Endothelial cell of umbilical vein (primary cell): ENCODE results near the gene EHD1. TPM values are rescaled to one million over a fixed set of nuclear protein-coding genes. Genes with fewer than 3 reads are reported as not detected.

Source experiments
- BruUV-seq: library from RNA; stranded (reverse); fragments of 400-500 nt; replicated peaks from 2 replicates; lab custom pipeline; 2021; lab: Mats Ljungman, UMichigan
- CTCF ChIA-PET: fragments of 300-600, 350-600 bp; sonication (Branson Sonifier 250); formaldehyde crosslinking; loops from one replicate; lab custom pipeline; 2021; ENCODE audit warnings: antibody characterized with exemption, inconsistent platforms; lab: Charles Lee
- POLR2A ChIA-PET: fragments of 300-600, 350-600 bp; sonication (Branson Sonifier 250); formaldehyde crosslinking; loops from one replicate; lab custom pipeline; 2021; ENCODE audit warnings: antibody characterized with exemption, inconsistent platforms; lab: Charles Lee
- DNase-seq: peaks from one replicate; pipeline ENCODE4 v3.0.0-alpha.2; 2011; ENCODE audit warnings: low read depth, low spot score
- FAIRE-seq: peaks from 2 replicates; lab custom pipeline; 2011; peaks lifted over from hg19 to GRCh38; lab: Jason Lieb, UNC
- H2AFZ ChIP-seq: 2 replicates; pipeline ENCODE4 v1.6.0; 2012; ENCODE audit warnings: low read depth, low read length, control low read depth, inconsistent platforms
- H3K27ac ChIP-seq: 2 replicates; pipeline ENCODE4 v1.5.1; 2011; ENCODE audit warnings: low read depth, mild to moderate bottlenecking, control low read depth, low read length, moderate library complexity; ENCODE audit not compliant: insufficient read depth
- H3K27me3 ChIP-seq, 2 experiments: 2 replicates each; pipeline versions ENCODE4 v1.6.0 to v1.6.1; 2011; ENCODE audit warnings: low read length in 2 of 2, mixed read lengths in 1 of 2; ENCODE audit not compliant: control insufficient read depth in 2 of 2, insufficient read depth in 2 of 2
- H3K36me3 ChIP-seq, 2 experiments: 2 replicates in 1 of 2; 3 replicates in 1 of 2; pipeline ENCODE4 v1.5.1; 2011; ENCODE audit warnings: low read length in 2 of 2, mild to moderate bottlenecking in 1 of 2, moderate library complexity in 1 of 2; ENCODE audit not compliant: control insufficient read depth in 2 of 2, insufficient read depth in 2 of 2; ENCODE audit errors: extremely low read depth in 1 of 2
- H3K4me1 ChIP-seq: 3 replicates; pipeline ENCODE4 v1.5.1; 2011; ENCODE audit warnings: mild to moderate bottlenecking, low read length; ENCODE audit not compliant: control insufficient read depth, insufficient read depth; ENCODE audit errors: extremely low read depth
- H3K4me2 ChIP-seq: 2 replicates; pipeline ENCODE4 v1.6.1; 2011; ENCODE audit warnings: low read length, control low read depth, mixed read lengths; ENCODE audit not compliant: insufficient read depth
- H3K4me3 ChIP-seq, 3 experiments: fragments of 200-600 bp in 1 of 3; sonication (generic), shearing (Covaris generic) in 1 of 3; replicated peaks in 1 of 3; 2 replicates each; pipeline ENCODE4 v1.5.1; 2011 to 2016; ENCODE audit warnings: control low read depth in 3 of 3, low read length in 3 of 3, mild to moderate bottlenecking in 2 of 3, inconsistent platforms in 1 of 3, low read depth in 1 of 3, moderate library complexity in 1 of 3; ENCODE audit not compliant: insufficient read depth in 1 of 3
- H3K79me2 ChIP-seq: 2 replicates; pipeline ENCODE4 v1.6.0; 2012; ENCODE audit warnings: low read length, inconsistent platforms; ENCODE audit not compliant: control insufficient read depth, insufficient read depth
- H3K9ac ChIP-seq: replicated peaks from 2 replicates; pipeline ENCODE3; 2011; ENCODE audit warnings: low read length, control low read depth; ENCODE audit not compliant: insufficient read depth; ENCODE audit errors: extremely low read depth
- H3K9me1 ChIP-seq: replicated peaks from 3 replicates; pipeline ENCODE4 v1.6.0; 2011; ENCODE audit warnings: mild to moderate bottlenecking, low read length; ENCODE audit not compliant: control insufficient read depth, insufficient read depth; ENCODE audit errors: extremely low read depth
- H3K9me3 ChIP-seq: replicated peaks from 2 replicates; pipeline ENCODE4 v1.5.1; 2012; ENCODE audit warnings: low read length, inconsistent platforms; ENCODE audit not compliant: control insufficient read depth, insufficient read depth
- H4K20me1 ChIP-seq: replicated peaks from 2 replicates; pipeline ENCODE3; 2011; ENCODE audit warnings: mild to moderate bottlenecking, low read length; ENCODE audit not compliant: control insufficient read depth, insufficient read depth; ENCODE audit errors: extremely low read depth
- CTCF ChIP-seq, 2 donors: IDR thresholded peaks; 1 replicate in 1 of 2; 2 replicates in 1 of 2; pipeline ENCODE4 v1.5.1; 2011; ENCODE audit warnings: low read length in 2 of 2, mild to moderate bottlenecking in 2 of 2, moderate library complexity in 2 of 2, control low read depth in 1 of 2, inconsistent platforms in 1 of 2, low read depth in 1 of 2; ENCODE audit not compliant: insufficient read depth in 1 of 2; ENCODE audit errors: extremely low read depth in 1 of 2
- EZH2 ChIP-seq: IDR thresholded peaks from 2 replicates; pipeline ENCODE4 v1.6.1; 2012; ENCODE audit warnings: borderline replicate concordance, low read depth, mild to moderate bottlenecking, moderate library complexity, low read length, inconsistent platforms; ENCODE audit not compliant: severe bottlenecking
- FOS ChIP-seq: IDR thresholded peaks from 2 replicates; pipeline ENCODE4 v1.6.1; 2011; ENCODE audit warnings: mild to moderate bottlenecking, low read length, moderate library complexity, borderline replicate concordance; ENCODE audit not compliant: insufficient read depth
- GATA2 ChIP-seq: IDR thresholded peaks from 2 replicates; pipeline ENCODE4 v1.7.0; 2011; ENCODE audit warnings: low read depth, mild to moderate bottlenecking, moderate library complexity, mixed read lengths, low read length; ENCODE audit not compliant: insufficient read length, insufficient read depth
- JUN ChIP-seq: IDR thresholded peaks from 2 replicates; pipeline ENCODE4 v1.6.1; 2011; ENCODE audit warnings: borderline replicate concordance, low read depth; ENCODE audit not compliant: insufficient read length, insufficient read depth
- MAX ChIP-seq: IDR thresholded peaks from 2 replicates; pipeline ENCODE4 v1.6.1; 2011; ENCODE audit not compliant: insufficient read depth, insufficient read length
- MYC ChIP-seq: IDR thresholded peaks from one replicate; pipeline ENCODE4 v1.6.1; 2011; ENCODE audit warnings: mild to moderate bottlenecking, low read depth, low read length
- POLR2A ChIP-seq: IDR thresholded peaks from 2 replicates; pipeline ENCODE4 v1.6.1; 2012; ENCODE audit warnings: low read depth, mild to moderate bottlenecking, control low read depth, low read length
- POLR2AphosphoS5 ChIP-seq: IDR thresholded peaks from 2 replicates; pipeline ENCODE4 v1.6.1; 2012; ENCODE audit warnings: low read depth, mild to moderate bottlenecking, control low read depth, low read length, moderate library complexity; ENCODE audit not compliant: insufficient read depth
- dilution Hi-C: fragments of 300-500 bp; cut with MboI; formaldehyde crosslinking; loops from one replicate; pipeline ENCODE4 v1.15.0; 2019; ENCODE audit warnings: low sequenced_read_pairs; ENCODE audit not compliant: extremely low pct_ligation_motif_present
- intact Hi-C: fragments of 100-400 bp; cut with micrococcal nuclease; formaldehyde crosslinking; loops from one replicate; pipeline ENCODE4 v1.10.0; 2022
- polyA plus RNA-seq, 4 experiments: library from polyadenylated mRNA; depleted of rRNA in 3 of 4; stranded (reverse) in 3 of 4; unstranded in 1 of 4; fragments of >200 nt; gene quantifications; 2 replicates each; pipeline versions ENCODE4 v1.2.1 to v1.2.3, GENCODE V29; 2011 to 2012; ENCODE audit warnings: missing spikeins in 1 of 4
- total RNA-seq: library from RNA; stranded (reverse); gene quantifications from 2 replicates; pipeline ENCODE4 v1.2.3, GENCODE V29; 2021

EHD1 gene
- total and polyA plus RNA-seq, 2 donors (not counting 3 experiments of a cell fraction or from before 2014, with no cell fraction given) = 109 to 136 TPM

GRCh38 chr11:64845129-64845775 lies 33.2 kb downstream of the EHD1 start:
- no peaks in the 10 kb centered on the region for H3K79me2 ChIP-seq
- FAIRE-seq = no peak
- no peak overlapping the region for H3K4me3 ChIP-seq
- no peaks in the 10 kb centered on the region for H3K9me3 ChIP-seq
- no peaks in the 10 kb centered on the region for H3K9me1 ChIP-seq
- ChIA-PET CTCF (interaction anchor here (0.7 to 8.2 kb wide), 7 partner anchors 10 to 152 kb away, joined by 3 to 168 read pairs (median 10); partner anchors contain the start of genes BATF2 and EHD1), POLR2A (no interaction called here)
- no peak for DNase-seq
- no TSS peak for BruUV-seq
- H3K36me3 ChIP-seq = no peaks in the 10 kb centered on the region
- no peaks in the 10 kb centered on the region for H3K4me1 ChIP-seq
- no peak overlapping the region for H3K9ac ChIP-seq
- H2AFZ ChIP-seq = no peak overlapping the region
- H3K27me3 ChIP-seq = no peaks in the 10 kb centered on the region
- H4K20me1 ChIP-seq = no peaks in the 10 kb centered on the region
- dilution Hi-C loops (loop anchor here (10.0 kb wide), 1 partner anchor 50 kb away; no protein-coding TSS in a partner anchor), intact Hi-C loops (loop anchor here (2.0 kb wide), 2 partner anchors 42 to 58 kb away; partner anchors contain the start of gene MAP4K2)
- TF ChIP-seq MYC (no peak), GATA2 (no peak), MAX (no peak)
- no peak overlapping the region for H3K27ac ChIP-seq
- H3K4me2 ChIP-seq = peak overlapping the region; percentile 6

GRCh38 chr11:64844330-64845128 lies 33.9 kb downstream of the EHD1 start, which contains the start of gene CDC42BPG:
Gene CDC42BPG, minus strand, starts transcription at chr11:64844653. Its CDS starts 84 bp downstream, at chr11:64844569.
- Histone ChIP-seq H2AFZ (peak within 1 kb of the TSS; percentile 33), H3K79me2 (no peaks in the 10 kb centered on the region), H3K4me3 (peak within 1 kb of the TSS in 2 of 3 experiments; percentile 9 to 37), H3K4me1 (no peaks in the 10 kb centered on the region), H3K27me3 (no peaks in the 10 kb centered on the region), H3K27ac (no peak within 1 kb of the TSS), H3K36me3 (no peaks in the 10 kb centered on the region), H4K20me1 (no peaks in the 10 kb centered on the region), H3K9me3 (no peaks in the 10 kb centered on the region), H3K9me1 (no peaks in the 10 kb centered on the region), H3K9ac (no peak within 1 kb of the TSS), H3K4me2 (peak within 1 kb of the TSS; percentile 6)
- CTCF ChIA-PET = interaction anchor here (0.6 to 8.2 kb wide), 31 partner anchors 10 to 381 kb away, joined by 3 to 168 read pairs (median 4); partner anchors contain the start of genes ARL2, BATF2, MAJIN and MAP4K2
- intact Hi-C loops = loop anchor here (2.0 kb wide), 2 partner anchors 42 to 58 kb away; partner anchors contain the start of gene MAP4K2
- dilution Hi-C loops = loop anchor here (10.0 kb wide), 1 partner anchor 50 kb away; no protein-coding TSS in a partner anchor
- peak; percentile 70 for FAIRE-seq
- POLR2A ChIA-PET = interaction anchor here (0.5 kb wide), 1 partner anchor 36 kb away, joined by 5 read pairs; no protein-coding TSS in a partner anchor
- peak; percentile 57 for DNase-seq
- TF ChIP-seq POLR2AphosphoS5 (peak; percentile 38), JUN (no peak), EZH2 (no peak), CTCF (IDR thresholded peaks at IDR 0.05; ENCODE audit: extremely low read depth in 1 of 2, insufficient read depth in 1 of 2, low read depth in 1 of 2, low read length in 2 of 2) (peak; percentile 67 to 80), MYC (no peak), GATA2 (no peak), MAX (no peak), POLR2A (peak; percentile 19), FOS (no peak)
- BruUV-seq = no TSS peak
